ENCODE results near the gene RAD18.

- peak; percentile 70 for TF ChIP-seq POLR2A (IDR thresholded peaks at IDR 0.05; ENCODE audit: low read depth, low read length)
- peak; percentile 61; the same call in 1 of the 2 replicates for TF ChIP-seq POLR2AphosphoS5 (IDR thresholded peaks at IDR 0.05; ENCODE audit: low read depth, low read length)
These were observed at the start of gene RAD18 for GRCh38 chr3:8963137-8963853.
